Measurements from ENCODE around the gene IER2.

DNA sequence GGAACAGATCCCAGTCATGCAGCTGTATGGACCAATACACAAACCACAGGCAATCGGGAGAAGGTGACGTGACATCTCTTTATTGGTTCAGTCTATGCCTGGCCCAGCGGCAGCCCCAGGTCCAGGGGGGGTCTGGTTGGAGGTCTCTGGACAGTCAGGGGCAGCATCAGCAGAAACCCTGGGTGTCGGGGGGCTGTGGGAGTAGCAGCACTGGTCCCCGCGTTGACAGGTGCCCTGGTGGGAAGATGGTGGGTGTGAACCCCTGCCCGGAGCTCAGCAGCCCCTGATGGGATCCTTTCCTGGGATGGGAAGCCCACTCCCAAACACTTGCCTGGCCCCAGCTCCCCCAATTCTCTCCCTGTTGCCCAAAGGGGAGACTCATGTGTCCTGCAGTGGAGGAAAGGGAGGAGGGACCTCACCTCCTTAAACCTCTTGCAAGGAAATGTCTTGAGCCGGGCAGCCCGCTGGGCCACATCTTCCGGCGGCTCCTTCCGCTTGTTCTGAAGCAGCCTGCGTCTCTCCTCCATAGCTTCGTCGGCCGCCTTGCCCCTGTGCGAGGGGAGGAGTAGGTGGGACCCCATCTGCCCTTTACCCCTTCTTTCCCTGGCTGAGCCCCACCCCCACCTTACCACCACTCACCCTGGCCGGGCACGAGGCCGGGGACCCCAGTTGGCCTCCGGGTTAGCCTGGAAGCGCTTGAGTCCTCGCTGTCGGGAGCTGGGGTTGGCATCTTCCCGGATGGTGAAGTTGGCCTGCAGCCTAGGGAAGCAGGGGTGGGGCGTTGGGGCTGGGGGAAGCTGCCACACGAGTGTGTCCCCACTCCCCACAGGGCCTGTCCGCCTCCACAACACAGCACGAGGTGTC, 45.1 kb upstream of the IER2 start:
- TF ChIP-seq, protein P1, sequence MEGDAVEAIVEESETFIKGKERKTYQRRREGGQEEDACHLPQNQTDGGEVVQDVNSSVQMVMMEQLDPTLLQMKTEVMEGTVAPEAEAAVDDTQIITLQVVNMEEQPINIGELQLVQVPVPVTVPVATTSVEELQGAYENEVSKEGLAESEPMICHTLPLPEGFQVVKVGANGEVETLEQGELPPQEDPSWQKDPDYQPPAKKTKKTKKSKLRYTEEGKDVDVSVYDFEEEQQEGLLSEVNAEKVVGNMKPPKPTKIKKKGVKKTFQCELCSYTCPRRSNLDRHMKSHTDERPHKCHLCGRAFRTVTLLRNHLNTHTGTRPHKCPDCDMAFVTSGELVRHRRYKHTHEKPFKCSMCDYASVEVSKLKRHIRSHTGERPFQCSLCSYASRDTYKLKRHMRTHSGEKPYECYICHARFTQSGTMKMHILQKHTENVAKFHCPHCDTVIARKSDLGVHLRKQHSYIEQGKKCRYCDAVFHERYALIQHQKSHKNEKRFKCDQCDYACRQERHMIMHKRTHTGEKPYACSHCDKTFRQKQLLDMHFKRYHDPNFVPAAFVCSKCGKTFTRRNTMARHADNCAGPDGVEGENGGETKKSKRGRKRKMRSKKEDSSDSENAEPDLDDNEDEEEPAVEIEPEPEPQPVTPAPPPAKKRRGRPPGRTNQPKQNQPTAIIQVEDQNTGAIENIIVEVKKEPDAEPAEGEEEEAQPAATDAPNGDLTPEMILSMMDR (conservative IDR thresholded peaks at IDR 0.05; ENCODE audit: low read depth, low read length): no peak
- no peak for TF ChIP-seq POLR2A (IDR thresholded peaks at IDR 0.05; ENCODE audit: low read depth, low read length)
- no peak for TF ChIP-seq BHLHE40 (IDR thresholded peaks at IDR 0.05; ENCODE audit: low read depth, low read length)

Measured in IMR-90 (cell line).